PC-3 (cell line): ENCODE measurements around the gene GRIN2A. TPM values are rescaled to one million over a fixed set of nuclear protein-coding genes. Genes with fewer than 3 reads are reported as not detected.

Experiments used
- ATAC-seq: fragments of 200-7000 bp; cut with Tn5 transposase; 2 replicates; pipeline ENCODE4 v1.9.1; 2020; ENCODE audit warnings: mild to moderate bottlenecking, moderate library complexity
- BruUV-seq: library from RNA; stranded (reverse); fragments of 400-500 nt; replicated peaks from 2 replicates; lab custom pipeline; 2021; lab: Mats Ljungman, UMichigan
- CTCF ChIA-PET: fragments of 300-600 bp; sonication (Branson Sonifier 250); formaldehyde crosslinking; loops from one replicate; lab custom pipeline; 2022; ENCODE audit warnings: antibody characterized with exemption; lab: Charles Lee
- POLR2A ChIA-PET: fragments of 300-600 bp; sonication (Branson Sonifier 250); formaldehyde crosslinking; loops from one replicate; lab custom pipeline; 2022; ENCODE audit warnings: antibody characterized with exemption; ENCODE audit not compliant: unreplicated experiment; lab: Charles Lee
- DNase-seq: peaks from one replicate; pipeline ENCODE4 v3.0.0-alpha.2; 2015
- H2AFZ ChIP-seq: fragments of 300-600 bp; sonication (generic); 2 replicates; pipeline ENCODE4 v1.6.0; 2016; ENCODE audit warnings: antibody characterized with exemption, low read length
- H3F3A ChIP-seq: fragments of 300-600 bp; sonication (generic); one replicate; pipeline ENCODE4 v1.6.0; 2017; ENCODE audit warnings: antibody characterized with exemption, low read length, control low read depth, mild to moderate bottlenecking; ENCODE audit not compliant: unreplicated experiment
- H3K27ac ChIP-seq: fragments of 300-600 bp; sonication (generic); 2 replicates; pipeline ENCODE4 v1.5.1; 2016; ENCODE audit warnings: mild to moderate bottlenecking, low read length
- H3K27me3 ChIP-seq: fragments of 300-600 bp; sonication (generic); 2 replicates; pipeline ENCODE4 v1.6.1; 2016; ENCODE audit warnings: low read length, mixed read lengths
- H3K36me3 ChIP-seq: fragments of 300-600 bp; sonication (generic); 2 replicates; pipeline ENCODE4 v1.6.1; 2016; ENCODE audit warnings: low read depth, mixed run types, low read length, mixed read lengths
- H3K4me1 ChIP-seq: fragments of 300-600 bp; sonication (generic); 2 replicates; pipeline ENCODE4 v1.5.1; 2016; ENCODE audit warnings: low read length; ENCODE audit not compliant: insufficient read depth
- H3K4me2 ChIP-seq: fragments of 300-600 bp; sonication (generic); 2 replicates; pipeline ENCODE4 v1.6.0; 2016; ENCODE audit warnings: low read length
- H3K4me3 ChIP-seq: fragments of 300-600 bp; sonication (generic); 2 replicates; pipeline ENCODE4 v1.5.1; 2016; ENCODE audit warnings: mild to moderate bottlenecking, low read length, mixed read lengths
- H3K79me2 ChIP-seq: fragments of 300-600 bp; sonication (generic); 2 replicates; pipeline ENCODE4 v1.6.1; 2017; ENCODE audit warnings: low read length, mixed read lengths
- H3K9ac ChIP-seq: fragments of 300-600 bp; sonication (generic); 2 replicates; pipeline ENCODE4 v1.6.0; 2016; ENCODE audit warnings: mild to moderate bottlenecking, low read length
- H3K9me2 ChIP-seq: fragments of 300-600 bp; sonication (generic); replicated peaks from 2 replicates; pipeline ENCODE4 v1.6.1; 2016; ENCODE audit warnings: mixed run types, low read length, mixed read lengths
- H3K9me3 ChIP-seq: fragments of 300-600 bp; sonication (generic); 2 replicates; pipeline ENCODE4 v1.6.1; 2016; ENCODE audit warnings: low read length, mixed read lengths
- H4K20me1 ChIP-seq: fragments of 300-600 bp; sonication (generic); 2 replicates; pipeline ENCODE4 v1.6.1; 2016; ENCODE audit warnings: low read length, mixed read lengths
- EZH2 ChIP-seq: fragments of 300-600 bp; sonication (generic); IDR thresholded peaks from one replicate; pipeline ENCODE4 v1.6.1; 2017; ENCODE audit warnings: antibody characterized with exemption, mild to moderate bottlenecking, low read length; ENCODE audit not compliant: unreplicated experiment
- EZH2phosphoT487 ChIP-seq: fragments of 300-600 bp; sonication (generic); IDR thresholded peaks from 2 replicates; pipeline ENCODE4 v1.6.1; 2018; ENCODE audit warnings: mild to moderate bottlenecking, antibody characterized with exemption, low read length, borderline replicate concordance
- intact Hi-C: fragments of 100-400 bp; cut with micrococcal nuclease; formaldehyde crosslinking; loops from 2 replicates; pipeline ENCODE4 v1.9.0; 2023
- total RNA-seq: library from RNA; depleted of rRNA; stranded (reverse); fragments of >200 nt; gene quantifications from 2 replicates; pipeline ENCODE4 v1.2.3, GENCODE V29; 2014
- TF ChIP-seq, protein P1 (sequence below): fragments of 300-600 bp; sonication (generic); conservative IDR thresholded peaks from 2 replicates; pipeline ENCODE4 v1.5.1; 2017; ENCODE audit warnings: antibody characterized with exemption, low read depth, mild to moderate bottlenecking, low read length

GRIN2A gene
- total RNA-seq, 1 experiment from 2014 or later: 0.04 TPM

DNA sequence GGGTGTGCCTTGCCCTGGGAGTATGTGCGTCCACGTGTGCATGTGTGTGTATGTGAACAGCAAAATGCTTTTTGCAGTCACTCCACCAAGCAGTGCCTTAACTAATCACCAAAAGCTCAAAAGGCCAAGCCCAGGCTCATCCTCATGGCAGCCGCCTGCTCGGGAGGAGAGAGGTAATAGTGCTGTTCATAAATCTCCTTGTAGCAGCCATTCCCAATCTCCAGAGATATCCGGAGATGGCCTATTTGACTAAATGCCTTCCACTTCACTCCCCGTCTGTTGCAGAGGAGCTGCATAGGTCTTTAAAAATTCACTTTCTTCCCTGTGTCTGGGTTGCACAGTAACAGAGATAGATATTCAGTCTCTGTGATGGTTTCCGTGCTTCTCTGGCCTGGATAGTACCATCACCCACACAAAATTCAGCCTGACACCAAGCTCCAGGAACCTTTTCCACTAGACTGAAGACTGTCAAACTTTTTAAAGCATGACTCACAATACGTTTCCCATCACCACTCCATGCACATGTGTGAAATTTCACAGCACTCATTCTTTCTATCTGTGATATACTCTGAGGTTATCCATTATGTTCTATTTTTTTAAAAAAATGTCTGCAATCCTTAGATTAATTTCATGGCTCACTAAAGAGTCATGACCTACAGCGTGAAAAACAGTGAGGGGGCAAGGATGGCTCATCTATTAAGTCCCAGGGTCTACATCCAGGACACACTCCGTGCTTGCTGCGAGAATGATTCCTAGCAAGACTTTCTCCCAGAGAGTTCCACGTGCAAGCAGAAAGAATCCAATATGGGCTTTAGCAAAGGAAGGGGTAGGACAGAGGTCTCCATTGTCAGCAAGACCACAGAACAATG, 357.8 kb downstream of the GRIN2A start:
- H2AFZ ChIP-seq: no peak overlapping the region
- ChIA-PET POLR2A (no interaction called here), CTCF (no interaction called here)
- H3K9me2 ChIP-seq: no peaks in the 10 kb centered on the region
- DNase-seq (no peak), ATAC-seq (no peak)
- no peaks in the 10 kb centered on the region for H3K9me3 ChIP-seq
- TF ChIP-seq EZH2phosphoT487 (no peak), EZH2 (no peak)
- TF ChIP-seq, protein P1, sequence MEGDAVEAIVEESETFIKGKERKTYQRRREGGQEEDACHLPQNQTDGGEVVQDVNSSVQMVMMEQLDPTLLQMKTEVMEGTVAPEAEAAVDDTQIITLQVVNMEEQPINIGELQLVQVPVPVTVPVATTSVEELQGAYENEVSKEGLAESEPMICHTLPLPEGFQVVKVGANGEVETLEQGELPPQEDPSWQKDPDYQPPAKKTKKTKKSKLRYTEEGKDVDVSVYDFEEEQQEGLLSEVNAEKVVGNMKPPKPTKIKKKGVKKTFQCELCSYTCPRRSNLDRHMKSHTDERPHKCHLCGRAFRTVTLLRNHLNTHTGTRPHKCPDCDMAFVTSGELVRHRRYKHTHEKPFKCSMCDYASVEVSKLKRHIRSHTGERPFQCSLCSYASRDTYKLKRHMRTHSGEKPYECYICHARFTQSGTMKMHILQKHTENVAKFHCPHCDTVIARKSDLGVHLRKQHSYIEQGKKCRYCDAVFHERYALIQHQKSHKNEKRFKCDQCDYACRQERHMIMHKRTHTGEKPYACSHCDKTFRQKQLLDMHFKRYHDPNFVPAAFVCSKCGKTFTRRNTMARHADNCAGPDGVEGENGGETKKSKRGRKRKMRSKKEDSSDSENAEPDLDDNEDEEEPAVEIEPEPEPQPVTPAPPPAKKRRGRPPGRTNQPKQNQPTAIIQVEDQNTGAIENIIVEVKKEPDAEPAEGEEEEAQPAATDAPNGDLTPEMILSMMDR: no peak
- H3F3A ChIP-seq: no peaks in the 10 kb centered on the region
- H3K79me2 ChIP-seq: no peaks in the 10 kb centered on the region
- H3K9ac ChIP-seq: no peak overlapping the region
- no peaks in the 10 kb centered on the region for H3K4me1 ChIP-seq
- peaks cover 39% of the 10 kb centered on the region; the same call in 1 of the 2 replicates for H3K27me3 ChIP-seq
- no peaks in the 10 kb centered on the region for H3K36me3 ChIP-seq
- H4K20me1 ChIP-seq: no peaks in the 10 kb centered on the region
- no peak overlapping the region for H3K4me2 ChIP-seq
- H3K4me3 ChIP-seq: no peak overlapping the region
- intact Hi-C loops: no loop called here
- BruUV-seq: no TSS peak
- no peak overlapping the region for H3K27ac ChIP-seq

DNA sequence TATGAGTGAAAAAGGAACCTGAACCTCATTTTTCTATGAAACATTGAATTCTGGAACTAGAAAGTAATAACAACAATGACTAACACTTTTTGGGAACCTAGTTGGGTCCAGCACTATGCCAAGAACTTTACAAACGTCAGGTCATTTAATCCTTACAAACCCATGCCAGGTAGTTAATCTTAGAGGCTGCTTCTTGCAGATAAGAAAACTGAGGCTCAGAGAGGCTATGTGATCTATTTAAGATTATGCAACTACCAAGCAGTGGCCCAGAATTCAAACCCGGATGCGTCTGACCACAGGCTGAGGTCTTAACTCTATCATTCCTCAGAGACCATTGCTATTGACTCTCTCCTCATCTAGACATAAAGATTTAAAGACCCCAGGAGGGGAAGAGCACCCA, 358.7 kb downstream of the GRIN2A start:
- no peak overlapping the region for H3K9ac ChIP-seq
- H3K27ac ChIP-seq: no peak overlapping the region
- no peak overlapping the region for H2AFZ ChIP-seq
- ATAC-seq: no peak
- no peaks in the 10 kb centered on the region for H3K4me1 ChIP-seq
- no peak overlapping the region for H3K4me2 ChIP-seq
- no peak overlapping the region for H3K4me3 ChIP-seq
- CTCF ChIA-PET: no interaction called here
- no peaks in the 10 kb centered on the region for H4K20me1 ChIP-seq
- H3K36me3 ChIP-seq: no peaks in the 10 kb centered on the region
- H3K9me3 ChIP-seq: no peaks in the 10 kb centered on the region
- no TSS peak for BruUV-seq
- no peak for DNase-seq
- no peaks in the 10 kb centered on the region for H3K9me2 ChIP-seq
- peaks cover 39% of the 10 kb centered on the region; the same call in 1 of the 2 replicates for H3K27me3 ChIP-seq
- no peaks in the 10 kb centered on the region for H3K79me2 ChIP-seq
- POLR2A ChIA-PET: no interaction called here
- intact Hi-C loops: no loop called here
- TF ChIP-seq, protein P1: no peak
- TF ChIP-seq EZH2phosphoT487: no peak
- no peak for TF ChIP-seq EZH2
- H3F3A ChIP-seq: no peaks in the 10 kb centered on the region

DNA sequence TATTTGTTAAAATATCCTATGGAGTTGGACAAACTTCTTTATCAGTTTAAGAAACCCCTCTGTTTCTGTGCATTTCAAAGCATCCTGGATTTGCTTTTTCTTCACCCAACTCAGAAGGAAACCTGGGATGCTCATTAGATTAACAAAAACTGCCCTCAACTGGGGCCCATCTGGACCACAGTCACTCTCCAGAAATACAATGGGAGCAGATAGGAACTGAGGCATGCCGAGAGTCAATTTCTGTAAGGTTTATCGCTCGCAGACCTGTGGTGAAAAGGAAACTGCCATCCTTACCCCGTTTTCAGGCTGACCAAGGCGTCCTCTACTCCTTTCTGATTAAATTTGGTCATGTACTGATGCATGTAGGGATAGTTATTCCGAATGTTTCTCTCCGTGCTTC, 360.3 kb downstream of the GRIN2A start:
- Histone ChIP-seq H3F3A (no peaks in the 10 kb centered on the region), H3K79me2 (no peaks in the 10 kb centered on the region), H3K9me2 (no peaks in the 10 kb centered on the region), H4K20me1 (no peaks in the 10 kb centered on the region), H3K9me3 (no peaks in the 10 kb centered on the region), H3K4me3 (no peak overlapping the region), H3K9ac (no peak overlapping the region), H3K4me2 (no peak overlapping the region), H2AFZ (no peak overlapping the region), H3K36me3 (no peaks in the 10 kb centered on the region), H3K27me3 (peaks cover 48% of the 10 kb centered on the region), H3K27ac (no peak overlapping the region), H3K4me1 (no peaks in the 10 kb centered on the region)
- ChIA-PET CTCF (no interaction called here), POLR2A (no interaction called here)
- ATAC-seq (no peak), DNase-seq (no peak)
- intact Hi-C loops: no loop called here
- no TSS peak for BruUV-seq
- no peak for TF ChIP-seq EZH2
- TF ChIP-seq, protein P1: no peak
- TF ChIP-seq EZH2phosphoT487: no peak
